DND-41 (cell line): ENCODE results near the gene GRK2.

Source experiments
- EZH2 ChIP-seq: IDR thresholded peaks from 3 replicates; pipeline ENCODE4 v1.6.1; 2012; ENCODE audit warnings: borderline replicate concordance, low read depth, mild to moderate bottlenecking, moderate library complexity, low read length, inconsistent platforms; ENCODE audit not compliant: severe bottlenecking
- TF ChIP-seq, protein P1 (sequence below): IDR thresholded peaks from 2 replicates; pipeline ENCODE4 v1.5.1; 2012; ENCODE audit warnings: borderline replicate concordance, low read length, moderate library complexity, mild to moderate bottlenecking; ENCODE audit not compliant: poor library complexity, severe bottlenecking; ENCODE audit errors: extremely low read depth

DNA sequence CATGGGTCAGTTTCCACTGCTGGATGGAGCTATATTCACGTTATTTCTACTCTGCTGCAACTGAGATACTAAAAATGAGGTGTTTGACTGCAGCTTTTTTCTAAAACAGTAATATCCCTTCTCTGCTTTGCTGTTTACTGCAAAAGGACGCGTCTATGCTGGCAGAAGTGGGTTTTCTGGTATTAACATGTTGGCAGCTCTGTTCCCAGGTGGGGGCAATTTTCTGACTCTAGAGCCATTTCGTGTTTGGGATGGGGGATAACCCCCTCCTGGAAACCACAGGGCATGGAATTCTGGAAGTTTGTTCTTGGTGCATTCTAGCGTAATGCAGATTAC is 4.9 kb downstream of the GRK2 start:
- TF ChIP-seq, protein P1, sequence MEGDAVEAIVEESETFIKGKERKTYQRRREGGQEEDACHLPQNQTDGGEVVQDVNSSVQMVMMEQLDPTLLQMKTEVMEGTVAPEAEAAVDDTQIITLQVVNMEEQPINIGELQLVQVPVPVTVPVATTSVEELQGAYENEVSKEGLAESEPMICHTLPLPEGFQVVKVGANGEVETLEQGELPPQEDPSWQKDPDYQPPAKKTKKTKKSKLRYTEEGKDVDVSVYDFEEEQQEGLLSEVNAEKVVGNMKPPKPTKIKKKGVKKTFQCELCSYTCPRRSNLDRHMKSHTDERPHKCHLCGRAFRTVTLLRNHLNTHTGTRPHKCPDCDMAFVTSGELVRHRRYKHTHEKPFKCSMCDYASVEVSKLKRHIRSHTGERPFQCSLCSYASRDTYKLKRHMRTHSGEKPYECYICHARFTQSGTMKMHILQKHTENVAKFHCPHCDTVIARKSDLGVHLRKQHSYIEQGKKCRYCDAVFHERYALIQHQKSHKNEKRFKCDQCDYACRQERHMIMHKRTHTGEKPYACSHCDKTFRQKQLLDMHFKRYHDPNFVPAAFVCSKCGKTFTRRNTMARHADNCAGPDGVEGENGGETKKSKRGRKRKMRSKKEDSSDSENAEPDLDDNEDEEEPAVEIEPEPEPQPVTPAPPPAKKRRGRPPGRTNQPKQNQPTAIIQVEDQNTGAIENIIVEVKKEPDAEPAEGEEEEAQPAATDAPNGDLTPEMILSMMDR = no peak
- TF ChIP-seq EZH2 = no peak
